ENCODE results near the gene PIK3R3. TPM values are rescaled to one million over a fixed set of nuclear protein-coding genes. Genes with fewer than 3 reads are reported as not detected.

The PIK3R3 gene
- total and polyA plus RNA-seq, 3 donors from 2014 or later, result 40.8 to 56.8 (median 46.1) TPM

DNA sequence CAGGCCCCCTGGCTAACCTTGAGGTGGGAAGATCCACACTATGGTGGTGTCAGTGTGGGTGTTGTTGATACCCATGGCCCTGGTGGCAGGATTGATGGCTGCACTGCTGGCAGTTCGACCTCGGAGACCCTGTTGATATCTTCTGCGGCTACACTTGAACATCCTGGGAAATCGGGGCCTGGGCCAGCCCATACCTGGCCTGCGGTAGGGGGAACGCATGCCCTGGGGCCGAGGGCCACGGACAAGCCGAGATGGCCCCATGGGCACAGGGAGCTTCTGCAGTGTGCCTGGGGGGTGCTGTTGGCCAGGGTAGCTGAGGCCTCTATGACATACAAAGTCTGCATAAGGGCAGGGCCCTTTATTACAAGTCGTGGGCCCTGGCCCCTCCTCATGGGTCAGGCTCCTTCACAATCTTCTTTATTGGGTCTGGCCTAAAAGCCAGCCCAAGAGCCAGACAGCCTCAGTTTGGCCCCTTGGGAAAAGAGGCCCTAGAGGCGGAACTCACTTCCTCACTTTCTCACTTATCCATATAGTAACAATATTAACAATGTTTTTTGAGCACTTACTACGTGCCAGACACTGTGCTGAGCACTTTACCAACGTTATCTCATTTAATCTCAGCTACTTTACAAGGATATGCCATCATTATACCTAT is 43.9 kb upstream of the PIK3R3 start, which contains the start of gene P3R3URF:
Gene P3R3URF, minus strand, starts transcription at position 278 of the 655 bp plus-strand sequence. Its CDS starts 17 bp downstream, at position 261.
- H3K4me3 ChIP-seq, result no peak within 1 kb of the TSS
- no peaks in the 10 kb centered on the region for H3K27me3 ChIP-seq
- intact Hi-C loops (cut with DNase I; ENCODE audit: low total_unique reads), result no loop called here
- WGBS, 2 donors, result 84 to 88% methylated on average over 13 of the region's 13 CpGs
- H3K4me1 ChIP-seq, result peaks cover 14% of the 10 kb centered on the region
- H3K36me3 ChIP-seq (ENCODE audit: low read depth, missing control alignments), result no peaks in the 10 kb centered on the region
- no peak for DNase-seq
- peak within 1 kb of the TSS; percentile 9 to 55 for H3K27ac ChIP-seq
- H3K9me3 ChIP-seq, result no peaks in the 10 kb centered on the region
- TF ChIP-seq, protein P1, sequence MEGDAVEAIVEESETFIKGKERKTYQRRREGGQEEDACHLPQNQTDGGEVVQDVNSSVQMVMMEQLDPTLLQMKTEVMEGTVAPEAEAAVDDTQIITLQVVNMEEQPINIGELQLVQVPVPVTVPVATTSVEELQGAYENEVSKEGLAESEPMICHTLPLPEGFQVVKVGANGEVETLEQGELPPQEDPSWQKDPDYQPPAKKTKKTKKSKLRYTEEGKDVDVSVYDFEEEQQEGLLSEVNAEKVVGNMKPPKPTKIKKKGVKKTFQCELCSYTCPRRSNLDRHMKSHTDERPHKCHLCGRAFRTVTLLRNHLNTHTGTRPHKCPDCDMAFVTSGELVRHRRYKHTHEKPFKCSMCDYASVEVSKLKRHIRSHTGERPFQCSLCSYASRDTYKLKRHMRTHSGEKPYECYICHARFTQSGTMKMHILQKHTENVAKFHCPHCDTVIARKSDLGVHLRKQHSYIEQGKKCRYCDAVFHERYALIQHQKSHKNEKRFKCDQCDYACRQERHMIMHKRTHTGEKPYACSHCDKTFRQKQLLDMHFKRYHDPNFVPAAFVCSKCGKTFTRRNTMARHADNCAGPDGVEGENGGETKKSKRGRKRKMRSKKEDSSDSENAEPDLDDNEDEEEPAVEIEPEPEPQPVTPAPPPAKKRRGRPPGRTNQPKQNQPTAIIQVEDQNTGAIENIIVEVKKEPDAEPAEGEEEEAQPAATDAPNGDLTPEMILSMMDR (IDR thresholded peaks at IDR 0.05), result no peak
- no peak for TF ChIP-seq POLR2A (IDR thresholded peaks at IDR 0.05)

DNA sequence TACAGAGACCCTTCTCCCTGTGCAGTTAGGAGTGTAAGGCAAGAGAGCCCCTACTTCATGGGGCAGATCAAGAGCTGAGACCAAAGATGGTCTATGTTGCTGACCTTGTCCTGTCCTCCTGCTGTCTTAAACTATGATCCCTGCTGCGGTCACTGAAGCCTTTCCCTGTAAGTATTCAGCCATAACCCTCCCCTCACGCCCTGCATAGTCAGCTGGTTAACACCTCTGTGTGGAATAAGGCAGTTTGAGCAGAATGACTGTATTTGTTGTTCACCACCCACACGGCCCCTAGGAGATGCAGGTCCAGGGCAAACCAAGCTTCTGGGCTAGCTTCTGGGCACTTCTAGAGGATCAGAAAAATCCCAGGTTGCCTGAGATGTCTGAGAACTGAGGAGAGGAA is 42.8 kb upstream of the PIK3R3 start:
- intact Hi-C loops (cut with DNase I; ENCODE audit: low total_unique reads), result no loop called here
- H3K4me1 ChIP-seq, result peaks cover 14% of the 10 kb centered on the region
- DNase-seq, result no peak
- no peaks in the 10 kb centered on the region for H3K36me3 ChIP-seq (ENCODE audit: low read depth, missing control alignments)
- H3K27ac ChIP-seq, result peak overlapping the region; percentile 9 to 55
- H3K27me3 ChIP-seq, result no peaks in the 10 kb centered on the region
- 70 to 84% methylated on average over 3 of the region's 3 CpGs for WGBS, 2 donors
- H3K4me3 ChIP-seq, result no peak overlapping the region
- H3K9me3 ChIP-seq, result no peaks in the 10 kb centered on the region
- TF ChIP-seq, protein P1 (IDR thresholded peaks at IDR 0.05), result no peak
- no peak for TF ChIP-seq POLR2A (IDR thresholded peaks at IDR 0.05)

DNA sequence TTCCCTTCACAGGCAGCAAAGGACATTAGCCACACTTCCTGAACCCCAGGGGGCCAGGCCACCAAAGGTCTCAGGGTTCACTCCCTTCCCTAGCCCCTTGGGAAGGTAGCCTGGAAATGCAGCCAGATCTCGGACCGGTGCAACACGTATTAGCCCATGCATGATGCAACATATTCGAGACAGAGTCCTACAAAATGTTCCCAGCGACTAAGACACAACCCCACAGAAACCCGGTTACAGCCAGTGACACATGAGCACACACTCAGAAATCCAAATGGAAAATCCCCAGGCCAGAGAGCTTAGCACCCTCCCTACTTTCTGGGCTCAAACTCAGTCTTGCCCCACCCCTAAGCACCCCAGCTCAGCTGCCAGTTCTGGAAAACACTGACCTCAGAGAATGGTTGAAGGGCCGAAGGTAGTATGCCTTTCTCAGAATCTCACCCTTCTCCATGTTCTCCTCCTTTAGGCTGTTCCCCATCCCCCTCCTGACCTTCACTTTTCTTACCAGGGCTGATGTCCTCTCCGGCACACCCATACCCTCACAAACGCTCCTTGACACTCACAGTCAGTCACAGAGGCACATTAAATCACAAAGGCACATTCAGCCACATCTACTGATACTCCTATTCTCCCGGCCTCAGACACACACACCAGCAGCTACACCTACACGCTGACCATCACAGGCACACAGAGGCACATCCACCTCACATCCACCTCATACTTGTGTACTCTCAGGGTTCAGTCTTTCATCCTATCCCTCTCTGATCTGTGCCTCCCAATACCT is 42.2 kb upstream of the PIK3R3 start, which contains the start of gene TSPAN1:
Gene TSPAN1, plus strand, starts transcription at position 640 of the 784 bp plus-strand sequence. CDS start 6,021 bp downstream, outside the sequence.
- H3K36me3 ChIP-seq (ENCODE audit: low read depth, missing control alignments), result no peaks in the 10 kb centered on the region
- H3K4me3 ChIP-seq, result no peak within 1 kb of the TSS
- H3K9me3 ChIP-seq, result no peaks in the 10 kb centered on the region
- WGBS, 2 donors, result 53% methylated on average over 11 of the region's 11 CpGs
- H3K27ac ChIP-seq, result peak within 1 kb of the TSS; percentile 9 to 55
- DNase-seq, result peak; percentile 47
- H3K27me3 ChIP-seq, result no peaks in the 10 kb centered on the region
- TF ChIP-seq, protein P1 (IDR thresholded peaks at IDR 0.05), result no peak
- TF ChIP-seq POLR2A (IDR thresholded peaks at IDR 0.05), result no peak
- intact Hi-C loops (cut with DNase I; ENCODE audit: low total_unique reads), result no loop called here
- H3K4me1 ChIP-seq, result peaks cover 14% of the 10 kb centered on the region

DNA sequence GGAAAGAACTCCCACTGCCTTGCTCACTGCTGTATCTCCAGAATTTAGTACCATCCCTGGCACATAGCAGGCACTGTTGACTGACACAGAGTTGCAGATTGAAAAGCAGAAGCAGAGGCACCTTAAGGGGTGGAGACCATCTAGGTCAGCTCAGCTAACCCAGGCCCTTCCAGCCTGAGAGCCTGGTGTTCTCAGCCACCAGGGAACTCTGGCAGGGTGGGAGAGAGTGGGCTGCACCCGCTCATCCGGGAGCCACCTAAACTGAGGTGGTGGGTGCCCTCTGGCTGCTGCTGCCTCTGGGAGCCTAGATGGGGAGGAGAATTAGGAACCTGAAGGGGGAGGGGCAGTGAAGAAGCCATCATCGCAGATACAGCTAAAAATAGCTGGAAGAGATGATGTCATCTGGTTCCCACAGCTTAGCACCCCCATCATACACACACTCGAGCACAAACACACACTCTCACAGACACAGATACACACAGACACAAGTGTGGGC is 41.0 kb upstream of the PIK3R3 start:
- intact Hi-C loops (cut with DNase I; ENCODE audit: low total_unique reads), result no loop called here
- TF ChIP-seq, protein P1 (IDR thresholded peaks at IDR 0.05), result no peak
- TF ChIP-seq POLR2A (IDR thresholded peaks at IDR 0.05), result no peak
- 53% methylated on average over 4 of the region's 4 CpGs; no CpG with 5 or more reads in 1 of the 2 donors for WGBS, 2 donors
- Histone ChIP-seq H3K4me1 (peaks cover 14% of the 10 kb centered on the region), H3K4me3 (no peak overlapping the region), H3K36me3 (ENCODE audit: low read depth, missing control alignments) (no peaks in the 10 kb centered on the region), H3K9me3 (no peaks in the 10 kb centered on the region), H3K27ac (no peak overlapping the region), H3K27me3 (no peaks in the 10 kb centered on the region)
- DNase-seq, result no peak
